22Rv1 (cell line): ENCODE data around the gene ST8SIA5.

Experiments used
- H3K27ac ChIP-seq: fragments of 450-650 bp; 2 replicates; pipeline ENCODE4 v1.5.1; 2017
- CTCF ChIP-seq: fragments of 450-650 bp; IDR thresholded peaks from 2 replicates; pipeline ENCODE4 v1.5.1; 2017; ENCODE audit warnings: mild to moderate bottlenecking
- ZFX ChIP-seq: fragments of 450-650 bp; IDR thresholded peaks from 2 replicates; pipeline ENCODE4 v1.6.1; 2017; ENCODE audit warnings: antibody characterized with exemption, borderline replicate concordance

The ST8SIA5 gene

GRCh38 chr18:46679846-46680598, 76.8 kb downstream of the ST8SIA5 start:
- no peak overlapping the region for H3K27ac ChIP-seq
- TF ChIP-seq ZFX, result no peak
- TF ChIP-seq CTCF, result no peak

- no peak overlapping the region for H3K27ac ChIP-seq
- TF ChIP-seq ZFX, result no peak
- no peak for TF ChIP-seq CTCF
Measured at GRCh38 chr18:46678785-46679399, 78.0 kb downstream of the ST8SIA5 start.

- no peak overlapping the region for H3K27ac ChIP-seq
- TF ChIP-seq CTCF (no peak), ZFX (no peak)
Measured at GRCh38 chr18:46678041-46678440, 78.8 kb downstream of the ST8SIA5 start.

- H3K27ac ChIP-seq, result no peak overlapping the region
- TF ChIP-seq CTCF, result no peak
- no peak for TF ChIP-seq ZFX
Measured at GRCh38 chr18:46677611-46678010, 79.2 kb downstream of the ST8SIA5 start.

GRCh38 chr18:46676182-46676835, 80.5 kb downstream of the ST8SIA5 start:
- no peak overlapping the region for H3K27ac ChIP-seq
- TF ChIP-seq CTCF (no peak), ZFX (no peak)

- H3K27ac ChIP-seq, result no peak overlapping the region
- TF ChIP-seq CTCF (no peak), ZFX (no peak)
Measured at GRCh38 chr18:46675112-46675511, 81.7 kb downstream of the ST8SIA5 start.
